MM.1S (cell line): Measurements from ENCODE around the gene CIRBP.

Experiments
- CTCF ChIP-seq: fragments of 300-600 bp; sonication (generic); IDR thresholded peaks from 2 replicates; pipeline ENCODE4 v1.5.1; 2016; ENCODE audit warnings: antibody characterized with exemption, low read length, mixed read lengths
- EZH2 ChIP-seq: fragments of 300-600 bp; sonication (generic); optimal IDR thresholded peaks from 2 replicates; pipeline ENCODE3; 2017; ENCODE audit warnings: low read depth, mild to moderate bottlenecking, antibody characterized with exemption, low read length, mixed read lengths
- EZH2phosphoT487 ChIP-seq: fragments of 300-600 bp; sonication (generic); IDR thresholded peaks from 2 replicates; pipeline ENCODE4 v1.6.1; 2018; ENCODE audit warnings: antibody characterized with exemption, low read length

DNA sequence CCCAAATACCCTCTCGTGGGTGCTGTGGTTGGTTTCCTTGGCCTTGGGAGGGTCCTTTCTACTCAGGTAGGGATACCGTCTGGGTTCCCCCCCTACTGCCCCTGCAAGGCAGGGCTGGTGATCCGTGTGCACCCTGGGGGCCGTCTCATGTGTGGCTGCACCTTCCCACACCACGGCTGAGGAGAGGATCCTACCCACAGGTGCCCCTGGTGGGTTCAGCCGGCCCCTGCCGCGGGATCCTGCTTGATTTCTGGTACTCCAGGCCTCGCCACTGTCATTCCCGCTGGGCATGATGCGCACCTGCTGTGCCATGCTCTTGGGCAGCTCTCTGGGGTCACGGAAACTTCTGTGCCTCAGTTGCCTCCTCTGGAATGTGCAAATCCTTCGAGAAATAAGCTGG lies 47.3 kb downstream of the CIRBP start:
- TF ChIP-seq EZH2, result no peak
- no peak for TF ChIP-seq CTCF
- TF ChIP-seq EZH2phosphoT487, result no peak
